CD4-positive, alpha-beta T cell treated with Interleukin-4 for 1 hour (primary cell): ENCODE data around the gene SMAD7.

Experiments
- DNase-seq, 2 donors: peaks; one replicate each; pipeline ENCODE4 v3.0.0-alpha.2; 2020 to 2022

The SMAD7 gene

GRCh38 chr18:48913775-48914174 is 37.0 kb downstream of the SMAD7 start:
- no peak for DNase-seq

GRCh38 chr18:48913201-48913600 is 37.6 kb downstream of the SMAD7 start:
- peak; percentile 62 to 74 for DNase-seq

- DNase-seq = no peak
Measured at GRCh38 chr18:48910972-48911545, 39.7 kb downstream of the SMAD7 start.

- no peak for DNase-seq
Measured at GRCh38 chr18:48909721-48910120, 41.0 kb downstream of the SMAD7 start.

GRCh38 chr18:48908916-48909315 is 41.8 kb downstream of the SMAD7 start:
- DNase-seq = no peak

GRCh38 chr18:48905513-48905912 is 45.3 kb downstream of the SMAD7 start:
- no peak for DNase-seq

- DNase-seq = no peak
Measured at GRCh38 chr18:48904847-48905394, 45.8 kb downstream of the SMAD7 start.

- DNase-seq = no peak
Measured at GRCh38 chr18:48904091-48904490, 46.7 kb downstream of the SMAD7 start.

GRCh38 chr18:48902856-48903601 is 47.7 kb downstream of the SMAD7 start:
- no peak for DNase-seq

- DNase-seq = peak in 1 of 2 donors; percentile 49
Measured at GRCh38 chr18:48902023-48902855, 48.5 kb downstream of the SMAD7 start.

- DNase-seq = no peak
Measured at GRCh38 chr18:48901145-48902022, 49.4 kb downstream of the SMAD7 start.

- no peak for DNase-seq
Measured at GRCh38 chr18:48900469-48900868, 50.3 kb downstream of the SMAD7 start.

GRCh38 chr18:48899558-48900174 is 51.1 kb downstream of the SMAD7 start:
- DNase-seq = no peak

GRCh38 chr18:48898521-48898920 is 52.2 kb downstream of the SMAD7 start:
- DNase-seq = no peak

- DNase-seq = no peak
Measured at GRCh38 chr18:48897531-48897930, 53.2 kb downstream of the SMAD7 start.

GRCh38 chr18:48896875-48897511 is 53.8 kb downstream of the SMAD7 start:
- peak; percentile 45 to 88 for DNase-seq

- DNase-seq = no peak
Measured at GRCh38 chr18:48896326-48896874, 54.4 kb downstream of the SMAD7 start.

- no peak for DNase-seq
Measured at GRCh38 chr18:48894799-48895346, 55.9 kb downstream of the SMAD7 start.

GRCh38 chr18:48893608-48894600 is 56.9 kb downstream of the SMAD7 start:
- no peak for DNase-seq
